Loucy (cell line): ENCODE measurements around the gene EPHB6.

Experiments used
- EZH2phosphoT487 ChIP-seq: fragments of 200-600 bp; IDR thresholded peaks from 2 replicates; pipeline ENCODE4 v1.6.1; 2018; ENCODE audit warnings: antibody characterized with exemption, mild to moderate bottlenecking, moderate library complexity, borderline replicate concordance
- TF ChIP-seq, protein P1 (sequence below): fragments of 200-600 bp; sonication (generic); conservative IDR thresholded peaks from 2 replicates; pipeline ENCODE4 v1.5.1; 2014; ENCODE audit warnings: mild to moderate bottlenecking, antibody characterized with exemption, low read length

DNA sequence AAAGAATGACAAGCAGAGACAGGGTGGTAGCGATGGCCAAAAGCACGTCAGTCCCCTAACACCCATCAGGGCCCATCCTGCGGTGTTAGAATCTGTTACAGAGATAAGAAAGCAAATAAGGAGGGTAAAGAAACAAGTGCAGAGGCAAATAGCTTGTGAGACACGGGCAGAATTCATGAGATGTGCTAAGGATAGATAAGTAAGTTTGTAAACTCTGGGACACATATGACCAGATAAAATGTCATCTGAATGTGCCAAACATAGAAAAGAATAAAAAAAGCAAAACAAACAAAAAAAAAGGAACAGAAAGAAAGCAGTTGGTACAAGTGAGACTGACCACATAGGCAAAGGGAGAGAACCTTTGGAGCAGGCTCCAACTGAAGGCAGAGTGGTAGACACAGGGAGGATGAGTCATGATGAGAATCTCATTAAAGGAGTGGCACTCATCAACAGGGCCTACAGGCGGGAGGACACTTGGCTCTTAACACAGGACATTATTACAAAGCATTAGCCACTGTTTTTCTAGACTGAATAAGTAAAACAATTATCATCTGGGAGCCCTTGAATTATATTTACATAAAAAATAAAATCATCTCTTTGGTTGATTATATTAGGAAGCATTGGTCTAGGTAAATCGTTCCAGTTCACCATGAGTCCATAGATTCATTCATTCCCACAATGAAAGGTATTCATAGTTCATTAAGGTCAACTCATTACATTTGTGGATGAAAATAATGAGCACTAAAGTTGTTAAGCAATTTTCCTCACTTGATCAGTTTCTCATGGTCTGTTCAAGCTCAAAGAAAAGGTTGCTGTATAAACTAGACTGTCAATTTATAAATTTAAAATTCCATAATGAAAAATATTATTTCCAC is 21.5 kb upstream of the EPHB6 start:
- TF ChIP-seq, protein P1, sequence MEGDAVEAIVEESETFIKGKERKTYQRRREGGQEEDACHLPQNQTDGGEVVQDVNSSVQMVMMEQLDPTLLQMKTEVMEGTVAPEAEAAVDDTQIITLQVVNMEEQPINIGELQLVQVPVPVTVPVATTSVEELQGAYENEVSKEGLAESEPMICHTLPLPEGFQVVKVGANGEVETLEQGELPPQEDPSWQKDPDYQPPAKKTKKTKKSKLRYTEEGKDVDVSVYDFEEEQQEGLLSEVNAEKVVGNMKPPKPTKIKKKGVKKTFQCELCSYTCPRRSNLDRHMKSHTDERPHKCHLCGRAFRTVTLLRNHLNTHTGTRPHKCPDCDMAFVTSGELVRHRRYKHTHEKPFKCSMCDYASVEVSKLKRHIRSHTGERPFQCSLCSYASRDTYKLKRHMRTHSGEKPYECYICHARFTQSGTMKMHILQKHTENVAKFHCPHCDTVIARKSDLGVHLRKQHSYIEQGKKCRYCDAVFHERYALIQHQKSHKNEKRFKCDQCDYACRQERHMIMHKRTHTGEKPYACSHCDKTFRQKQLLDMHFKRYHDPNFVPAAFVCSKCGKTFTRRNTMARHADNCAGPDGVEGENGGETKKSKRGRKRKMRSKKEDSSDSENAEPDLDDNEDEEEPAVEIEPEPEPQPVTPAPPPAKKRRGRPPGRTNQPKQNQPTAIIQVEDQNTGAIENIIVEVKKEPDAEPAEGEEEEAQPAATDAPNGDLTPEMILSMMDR: no peak
- no peak for TF ChIP-seq EZH2phosphoT487
